MM.1S (cell line): Measurements from ENCODE around the gene CALB2.

Experiments
- DNase-seq: peaks from one replicate; pipeline ENCODE4 v3.0.0-alpha.2; 2015
- H2AFZ ChIP-seq: fragments of 300-600 bp; sonication (generic); 2 replicates; pipeline ENCODE4 v1.6.0; 2016; ENCODE audit warnings: antibody characterized with exemption, low read length
- H3F3A ChIP-seq: fragments of 300-600 bp; sonication (generic); 2 replicates; pipeline ENCODE4 v1.6.1; 2016; ENCODE audit warnings: mild to moderate bottlenecking, antibody characterized with exemption, low read length, moderate library complexity, mixed read lengths; ENCODE audit not compliant: insufficient read depth
- H3K27ac ChIP-seq: fragments of 300-600 bp; sonication (generic); 2 replicates; pipeline ENCODE4 v1.5.1; 2016; ENCODE audit warnings: mild to moderate bottlenecking, low read length
- H3K27me3 ChIP-seq: fragments of 300-600 bp; sonication (generic); replicated peaks from 2 replicates; pipeline ENCODE4 v1.6.0; 2016; ENCODE audit warnings: low read length; ENCODE audit not compliant: insufficient read depth
- H3K36me3 ChIP-seq: fragments of 300-600 bp; sonication (generic); replicated peaks from 2 replicates; pipeline ENCODE4 v1.6.1; 2016; ENCODE audit warnings: mild to moderate bottlenecking, low read length, mixed read lengths; ENCODE audit not compliant: insufficient read depth
- H3K4me1 ChIP-seq: fragments of 300-600 bp; sonication (generic); 2 replicates; pipeline ENCODE4 v1.6.1; 2016; ENCODE audit warnings: low read length, mixed read lengths
- H3K4me2 ChIP-seq: fragments of 300-600 bp; sonication (generic); 2 replicates; pipeline ENCODE4 v1.6.0; 2016; ENCODE audit warnings: low read depth, low read length
- H3K4me3 ChIP-seq: fragments of 300-600 bp; sonication (generic); 2 replicates; pipeline ENCODE4 v1.5.1; 2016; ENCODE audit warnings: low read length, mixed read lengths
- H3K79me2 ChIP-seq: fragments of 300-600 bp; sonication (generic); 2 replicates; pipeline ENCODE4 v1.6.1; 2016; ENCODE audit warnings: mixed run types, low read length, mixed read lengths
- H3K9ac ChIP-seq: fragments of 300-600 bp; sonication (generic); 2 replicates; pipeline ENCODE4 v1.6.1; 2016; ENCODE audit warnings: low read length, mixed read lengths
- H3K9me2 ChIP-seq: fragments of 300-600 bp; sonication (generic); replicated peaks from 2 replicates; pipeline ENCODE4 v1.6.1; 2016; ENCODE audit warnings: mild to moderate bottlenecking, low read length, mixed read lengths; ENCODE audit not compliant: insufficient read depth
- H3K9me3 ChIP-seq: fragments of 300-600 bp; sonication (generic); replicated peaks from 2 replicates; pipeline ENCODE4 v1.6.1; 2016; ENCODE audit warnings: mild to moderate bottlenecking, low read length, mixed read lengths; ENCODE audit not compliant: insufficient read depth
- H4K20me1 ChIP-seq: fragments of 300-600 bp; sonication (generic); 2 replicates; pipeline ENCODE4 v1.6.1; 2016; ENCODE audit warnings: mild to moderate bottlenecking, low read length, moderate library complexity, mixed read lengths; ENCODE audit not compliant: insufficient read depth
- EZH2 ChIP-seq: fragments of 300-600 bp; sonication (generic); optimal IDR thresholded peaks from 2 replicates; pipeline ENCODE3; 2017; ENCODE audit warnings: low read depth, mild to moderate bottlenecking, antibody characterized with exemption, low read length, mixed read lengths
- EZH2phosphoT487 ChIP-seq: fragments of 300-600 bp; sonication (generic); IDR thresholded peaks from 2 replicates; pipeline ENCODE4 v1.6.1; 2018; ENCODE audit warnings: antibody characterized with exemption, low read length
- TF ChIP-seq, protein P1 (sequence below): fragments of 300-600 bp; sonication (generic); IDR thresholded peaks from 2 replicates; pipeline ENCODE4 v1.5.1; 2016; ENCODE audit warnings: antibody characterized with exemption, low read length, mixed read lengths

CALB2 gene

DNA sequence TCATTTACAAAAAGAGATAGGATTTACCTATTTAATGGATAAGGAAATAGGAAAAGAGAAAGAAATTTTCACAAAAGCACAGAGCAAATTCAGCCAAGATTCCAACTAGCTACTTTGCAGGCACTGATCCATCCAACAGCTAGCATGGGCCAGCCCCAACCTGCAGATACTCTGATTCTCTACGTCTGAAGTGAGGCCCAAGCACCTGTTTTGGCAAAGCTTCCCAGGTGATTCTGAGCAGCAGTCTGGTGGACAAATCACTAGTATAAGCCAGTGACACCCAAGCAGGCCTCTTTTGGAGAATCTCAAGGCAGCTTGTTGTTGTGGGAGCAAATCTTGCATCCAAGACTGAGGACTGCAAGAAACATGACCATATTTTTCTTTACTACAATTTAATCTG, 20.9 kb upstream of the CALB2 start:
- no peak overlapping the region for H3K27ac ChIP-seq

DNA sequence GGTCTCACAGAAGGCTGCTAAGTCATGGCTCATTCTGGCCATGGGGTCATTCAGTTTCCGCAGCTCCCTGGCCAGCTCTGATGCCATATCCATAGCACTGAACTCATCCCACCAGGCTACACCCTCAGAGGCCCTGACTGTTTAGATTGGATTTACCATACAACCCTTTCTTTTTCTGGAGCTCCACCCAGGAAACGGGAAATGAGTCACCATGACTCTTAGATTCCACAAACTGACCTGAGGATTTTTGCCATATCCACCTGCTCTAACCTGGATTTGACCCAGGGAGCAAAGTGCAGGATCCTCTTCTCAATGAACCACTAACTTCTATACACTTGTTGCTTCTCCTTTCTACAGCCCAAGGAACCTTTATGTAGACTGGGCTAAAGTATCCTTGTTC, 20.3 kb upstream of the CALB2 start:
- Histone ChIP-seq H3K9ac (no peak overlapping the region), H3F3A (no peaks in the 10 kb centered on the region), H3K4me1 (no peaks in the 10 kb centered on the region), H3K4me3 (no peak overlapping the region), H3K79me2 (no peaks in the 10 kb centered on the region), H3K4me2 (no peak overlapping the region), H3K36me3 (no peaks in the 10 kb centered on the region), H4K20me1 (no peaks in the 10 kb centered on the region), H3K27ac (no peak overlapping the region), H3K9me2 (no peaks in the 10 kb centered on the region), H3K27me3 (no peaks in the 10 kb centered on the region), H3K9me3 (no peaks in the 10 kb centered on the region), H2AFZ (no peak overlapping the region)
- TF ChIP-seq EZH2 (no peak), EZH2phosphoT487 (no peak)
- TF ChIP-seq, protein P1, sequence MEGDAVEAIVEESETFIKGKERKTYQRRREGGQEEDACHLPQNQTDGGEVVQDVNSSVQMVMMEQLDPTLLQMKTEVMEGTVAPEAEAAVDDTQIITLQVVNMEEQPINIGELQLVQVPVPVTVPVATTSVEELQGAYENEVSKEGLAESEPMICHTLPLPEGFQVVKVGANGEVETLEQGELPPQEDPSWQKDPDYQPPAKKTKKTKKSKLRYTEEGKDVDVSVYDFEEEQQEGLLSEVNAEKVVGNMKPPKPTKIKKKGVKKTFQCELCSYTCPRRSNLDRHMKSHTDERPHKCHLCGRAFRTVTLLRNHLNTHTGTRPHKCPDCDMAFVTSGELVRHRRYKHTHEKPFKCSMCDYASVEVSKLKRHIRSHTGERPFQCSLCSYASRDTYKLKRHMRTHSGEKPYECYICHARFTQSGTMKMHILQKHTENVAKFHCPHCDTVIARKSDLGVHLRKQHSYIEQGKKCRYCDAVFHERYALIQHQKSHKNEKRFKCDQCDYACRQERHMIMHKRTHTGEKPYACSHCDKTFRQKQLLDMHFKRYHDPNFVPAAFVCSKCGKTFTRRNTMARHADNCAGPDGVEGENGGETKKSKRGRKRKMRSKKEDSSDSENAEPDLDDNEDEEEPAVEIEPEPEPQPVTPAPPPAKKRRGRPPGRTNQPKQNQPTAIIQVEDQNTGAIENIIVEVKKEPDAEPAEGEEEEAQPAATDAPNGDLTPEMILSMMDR = no peak
- DNase-seq = no peak

More for the DNA sequence above, 20.9 kb upstream of the CALB2 start:
- no peaks in the 10 kb centered on the region for H3K27me3 ChIP-seq
- H2AFZ ChIP-seq = no peak overlapping the region
- no peak overlapping the region for H3K9ac ChIP-seq
- no peak overlapping the region for H3K4me3 ChIP-seq
- H3K9me3 ChIP-seq = no peaks in the 10 kb centered on the region
- H3F3A ChIP-seq = no peaks in the 10 kb centered on the region
- no peak for DNase-seq
- H3K79me2 ChIP-seq = no peaks in the 10 kb centered on the region
- no peaks in the 10 kb centered on the region for H3K9me2 ChIP-seq
- H3K4me2 ChIP-seq = no peak overlapping the region
- H3K4me1 ChIP-seq = no peaks in the 10 kb centered on the region
- no peaks in the 10 kb centered on the region for H4K20me1 ChIP-seq
- H3K36me3 ChIP-seq = no peaks in the 10 kb centered on the region
- TF ChIP-seq, protein P1 = no peak
- TF ChIP-seq EZH2phosphoT487 (no peak), EZH2 (no peak)

DNA sequence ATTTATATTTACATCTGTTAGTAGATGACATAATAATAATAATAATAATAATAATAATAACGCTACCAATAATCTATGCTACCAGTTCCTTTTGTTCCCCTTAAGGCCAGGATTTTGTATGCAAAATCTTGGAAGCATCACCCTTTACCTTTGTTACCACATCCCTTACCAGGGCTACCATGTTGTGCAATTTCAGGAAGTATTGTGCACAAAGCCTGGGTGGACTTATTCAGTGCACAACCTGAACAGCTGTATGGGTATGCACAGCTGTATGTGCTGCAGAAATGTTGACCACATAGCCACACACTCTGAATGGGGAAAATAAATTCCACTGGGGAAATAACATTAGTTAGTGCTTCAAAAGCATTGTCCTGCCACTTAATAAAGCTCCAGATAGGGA, 19.9 kb upstream of the CALB2 start:
- DNase-seq = no peak
- no peak overlapping the region for H3K9ac ChIP-seq
- no peaks in the 10 kb centered on the region for H3K27me3 ChIP-seq
- no peaks in the 10 kb centered on the region for H3F3A ChIP-seq
- H2AFZ ChIP-seq = no peak overlapping the region
- H3K4me2 ChIP-seq = no peak overlapping the region
- TF ChIP-seq EZH2 (no peak), EZH2phosphoT487 (no peak)
- no peaks in the 10 kb centered on the region for H3K36me3 ChIP-seq
- no peaks in the 10 kb centered on the region for H3K4me1 ChIP-seq
- no peak overlapping the region for H3K4me3 ChIP-seq
- H3K27ac ChIP-seq = no peak overlapping the region
- H3K9me3 ChIP-seq = no peaks in the 10 kb centered on the region
- H3K9me2 ChIP-seq = no peaks in the 10 kb centered on the region
- H3K79me2 ChIP-seq = no peaks in the 10 kb centered on the region
- H4K20me1 ChIP-seq = no peaks in the 10 kb centered on the region

DNA sequence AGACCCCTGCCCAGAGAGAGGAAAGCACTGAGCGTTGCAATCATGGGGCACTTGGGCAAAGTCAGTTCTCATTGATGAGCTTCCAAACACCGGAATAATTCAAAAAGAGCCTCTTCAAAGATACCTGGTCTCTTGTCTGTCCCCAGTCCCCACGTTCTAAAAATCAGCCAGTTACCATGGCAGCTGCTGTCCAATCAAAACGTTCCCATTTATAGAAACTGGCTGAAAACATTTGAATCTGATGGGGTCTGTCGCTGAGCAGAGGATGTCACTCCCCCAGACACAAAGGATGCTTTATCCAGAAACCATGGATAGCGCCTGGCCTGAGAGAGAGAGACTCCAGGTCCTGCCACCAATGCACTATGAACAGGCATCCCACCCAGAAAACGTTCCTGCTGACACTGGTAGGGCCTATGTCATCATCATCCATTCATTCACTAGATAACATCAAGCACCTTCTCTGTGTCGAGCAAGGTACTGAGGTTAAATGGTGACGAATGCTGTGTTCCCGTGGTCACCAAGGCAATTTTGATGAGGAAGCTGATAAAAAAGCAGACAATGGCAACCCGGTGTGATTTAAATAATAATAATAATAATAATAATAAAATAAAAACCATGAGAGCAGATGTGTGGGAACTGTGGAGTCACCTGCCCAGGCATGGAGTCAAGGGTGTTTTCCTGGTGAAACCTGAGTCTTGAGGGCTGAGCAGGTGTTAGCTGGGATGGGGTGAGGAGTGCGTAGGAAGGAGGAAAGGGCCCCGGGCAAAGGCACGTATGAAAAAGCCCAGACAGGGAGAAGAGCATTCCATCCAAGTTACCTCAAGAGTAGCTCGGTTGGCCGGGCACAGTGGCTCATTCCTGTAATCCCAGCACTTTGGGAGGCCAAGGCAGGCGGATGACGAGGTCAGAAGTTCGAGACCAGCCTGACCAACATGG, 19.0 kb upstream of the CALB2 start:
- Histone ChIP-seq H3K27ac (no peak overlapping the region), H3K9me3 (no peaks in the 10 kb centered on the region), H4K20me1 (no peaks in the 10 kb centered on the region), H3F3A (no peaks in the 10 kb centered on the region), H3K4me2 (no peak overlapping the region), H3K9ac (no peak overlapping the region), H3K4me1 (no peaks in the 10 kb centered on the region), H3K9me2 (no peaks in the 10 kb centered on the region), H3K36me3 (no peaks in the 10 kb centered on the region), H3K79me2 (no peaks in the 10 kb centered on the region), H2AFZ (no peak overlapping the region), H3K4me3 (no peak overlapping the region), H3K27me3 (no peaks in the 10 kb centered on the region)
- TF ChIP-seq EZH2 (no peak), EZH2phosphoT487 (no peak)
- TF ChIP-seq, protein P1 = no peak
- no peak for DNase-seq
